ENCODE data around the gene CD69. TPM values are rescaled to one million over a fixed set of nuclear protein-coding genes. Genes with fewer than 3 reads are reported as not detected.
A peak's percentile ranks its signal among the peaks of the same experiment; 100 is the strongest.

Gene CD69
- total and polyA plus RNA-seq, 12 donors: 0.17 to 6.2 (median 0.50) TPM; not detected in 2

- intact Hi-C loops (cut with DNase I): loop anchor here in 1 of 10 donors (5.0 kb wide), 1 partner anchor 33 kb away; no protein-coding TSS in a partner anchor
- Histone ChIP-seq H3K4me1 (peaks cover 0 to 21% (median 0%) of the 10 kb centered on the region in 9 donors), H3K9me3 (no peaks in the 10 kb centered on the region), H3K36me3 (peaks cover 0 to 20% (median 0%) of the 10 kb centered on the region in 9 donors), H3K4me3 (peak overlapping the region in 1 of 10 donors; percentile 57), H3K27me3 (no peaks in the 10 kb centered on the region), H3K27ac (peak overlapping the region in 1 of 10 donors; percentile 82)
- ATAC-seq (no peak), DNase-seq (no peak)
- WGBS, 2 donors: 83 to 95% methylated on average over 1 of the region's 1 CpG
- TF ChIP-seq CTCF (IDR thresholded peaks at IDR 0.05): no peak
Measured at GRCh38 chr12:9759694-9760093, 1.0 kb downstream of the CD69 start.

GRCh38 chr12:9758119-9758518 is 2.6 kb downstream of the CD69 start:
- ATAC-seq (no peak), DNase-seq (no peak)
- Histone ChIP-seq H3K4me1 (peaks cover 0 to 9% (median 0%) of the 10 kb centered on the region in 9 donors), H3K9me3 (no peaks in the 10 kb centered on the region), H3K36me3 (peaks cover 0 to 35% (median 0%) of the 10 kb centered on the region in 9 donors), H3K27me3 (no peaks in the 10 kb centered on the region), H3K4me3 (peak overlapping the region in 4 of 10 donors; percentile 2 to 57 (median 16)), H3K27ac (peak overlapping the region in 1 of 10 donors; percentile 82)
- no peak for TF ChIP-seq CTCF (IDR thresholded peaks at IDR 0.05)
- intact Hi-C loops (cut with DNase I): loop anchor here in 1 of 10 donors (5.0 kb wide), 1 partner anchor 34 kb away; no protein-coding TSS in a partner anchor
- WGBS, 2 donors: 73 to 90% methylated on average over 3 of the region's 3 CpGs

DNA sequence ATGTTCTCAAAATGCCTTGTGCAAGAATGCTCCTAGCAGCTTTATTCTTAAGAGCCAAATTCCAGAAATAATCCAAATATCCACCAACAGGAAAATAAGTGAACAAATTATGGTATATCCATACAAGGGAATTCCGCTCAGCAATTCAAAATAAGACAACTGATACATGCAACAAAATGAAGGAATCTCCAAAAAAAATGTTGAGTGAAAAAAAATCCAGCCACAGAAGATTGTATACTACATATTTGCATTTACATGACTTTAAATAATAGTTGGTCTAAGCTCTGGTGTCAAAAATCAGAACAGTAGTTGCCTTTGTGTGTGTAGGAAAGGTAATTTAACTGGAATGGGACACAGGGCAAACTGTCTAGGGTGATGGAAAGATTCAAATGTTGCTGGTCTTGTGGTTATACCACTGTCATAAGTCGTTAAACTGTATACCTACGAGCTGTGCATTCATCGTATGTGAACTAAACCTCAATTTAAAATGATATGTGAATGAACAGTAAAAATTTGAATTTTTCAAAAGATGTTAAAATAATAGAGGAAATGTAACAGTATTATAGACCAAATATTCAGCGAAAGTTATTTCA is 3.2 kb downstream of the CD69 start:
- Histone ChIP-seq H3K4me1 (peaks cover 0 to 3% (median 0%) of the 10 kb centered on the region in 9 donors), H3K27ac (peak overlapping the region in 1 of 10 donors; percentile 82), H3K36me3 (peaks cover 0 to 39% (median 0%) of the 10 kb centered on the region in 9 donors), H3K9me3 (no peaks in the 10 kb centered on the region), H3K4me3 (peak overlapping the region in 1 of 10 donors; percentile 57), H3K27me3 (no peaks in the 10 kb centered on the region)
- ATAC-seq (no peak), DNase-seq (no peak)
- TF ChIP-seq CTCF (IDR thresholded peaks at IDR 0.05): no peak
- intact Hi-C loops (cut with DNase I): loop anchor here in 2 of 10 donors (1.0 to 5.0 kb wide), 2 partner anchors 9 to 35 kb away; no protein-coding TSS in a partner anchor
- 87 to 89% methylated on average over 5 of the region's 5 CpGs for WGBS, 2 donors

- H3K36me3 ChIP-seq: peaks cover 0 to 39% (median 0%) of the 10 kb centered on the region in 9 donors
- no peak for TF ChIP-seq CTCF (IDR thresholded peaks at IDR 0.05)
- no peaks in the 10 kb centered on the region for H3K4me1 ChIP-seq
- H3K27me3 ChIP-seq: no peaks in the 10 kb centered on the region
- H3K27ac ChIP-seq: no peak overlapping the region
- no peak for ATAC-seq
- intact Hi-C loops (cut with DNase I): loop anchor here in 2 of 10 donors (1.0 to 5.0 kb wide), 2 partner anchors 10 to 36 kb away; no protein-coding TSS in a partner anchor
- 91 to 93% methylated on average over 5 of the region's 5 CpGs for WGBS, 2 donors
- H3K9me3 ChIP-seq: no peaks in the 10 kb centered on the region
- peak overlapping the region in 1 of 10 donors; percentile 57 for H3K4me3 ChIP-seq
- DNase-seq: no peak
Measured at GRCh38 chr12:9756706-9757105, 4.0 kb downstream of the CD69 start.

Data from heart right ventricle (tissue), 16 donors.